HL-60 (cell line): Measurements from ENCODE around the gene PRDM11.

Source experiments
- CTCF ChIP-seq: IDR thresholded peaks from one replicate; pipeline ENCODE4 v1.5.1; 2011; ENCODE audit warnings: low read length, control low read depth, inconsistent platforms; ENCODE audit not compliant: insufficient read depth
- GABPA ChIP-seq: IDR thresholded peaks from 2 replicates; pipeline ENCODE4 v1.6.1; 2012; ENCODE audit warnings: low read depth
- POLR2AphosphoS5 ChIP-seq: IDR thresholded peaks from 2 replicates; pipeline ENCODE4 v1.6.1; 2012; ENCODE audit warnings: low read depth
- SPI1 ChIP-seq: IDR thresholded peaks from 2 replicates; pipeline ENCODE4 v1.6.1; 2012; ENCODE audit warnings: low read depth, mild to moderate bottlenecking, borderline replicate concordance
- TF ChIP-seq, protein P1 (sequence below): IDR thresholded peaks from 2 replicates; pipeline ENCODE4 v1.6.1; 2012; ENCODE audit warnings: low read depth; ENCODE audit not compliant: insufficient replicate concordance

DNA sequence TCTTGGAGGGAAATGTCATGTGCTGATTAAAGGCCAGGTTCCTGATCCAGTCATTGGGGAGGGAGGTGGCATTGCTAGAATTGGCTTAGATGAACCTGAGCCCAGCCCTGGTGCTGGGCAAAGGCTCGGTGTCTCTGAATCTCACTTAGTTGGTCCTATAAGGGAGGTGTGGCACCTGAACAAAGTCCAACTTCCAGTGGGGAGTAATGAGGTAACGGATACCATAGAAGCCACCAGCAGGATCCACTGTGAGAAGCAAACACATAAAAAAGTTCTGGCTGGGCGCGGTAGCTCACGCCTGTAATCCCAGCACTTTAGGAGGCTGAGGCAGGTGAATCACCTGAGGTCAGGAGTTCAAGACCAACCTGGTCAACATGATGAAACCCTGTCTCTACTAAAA lies 26.6 kb downstream of the PRDM11 start:
- TF ChIP-seq CTCF (no peak), POLR2AphosphoS5 (no peak), GABPA (no peak), SPI1 (no peak)
- TF ChIP-seq, protein P1, sequence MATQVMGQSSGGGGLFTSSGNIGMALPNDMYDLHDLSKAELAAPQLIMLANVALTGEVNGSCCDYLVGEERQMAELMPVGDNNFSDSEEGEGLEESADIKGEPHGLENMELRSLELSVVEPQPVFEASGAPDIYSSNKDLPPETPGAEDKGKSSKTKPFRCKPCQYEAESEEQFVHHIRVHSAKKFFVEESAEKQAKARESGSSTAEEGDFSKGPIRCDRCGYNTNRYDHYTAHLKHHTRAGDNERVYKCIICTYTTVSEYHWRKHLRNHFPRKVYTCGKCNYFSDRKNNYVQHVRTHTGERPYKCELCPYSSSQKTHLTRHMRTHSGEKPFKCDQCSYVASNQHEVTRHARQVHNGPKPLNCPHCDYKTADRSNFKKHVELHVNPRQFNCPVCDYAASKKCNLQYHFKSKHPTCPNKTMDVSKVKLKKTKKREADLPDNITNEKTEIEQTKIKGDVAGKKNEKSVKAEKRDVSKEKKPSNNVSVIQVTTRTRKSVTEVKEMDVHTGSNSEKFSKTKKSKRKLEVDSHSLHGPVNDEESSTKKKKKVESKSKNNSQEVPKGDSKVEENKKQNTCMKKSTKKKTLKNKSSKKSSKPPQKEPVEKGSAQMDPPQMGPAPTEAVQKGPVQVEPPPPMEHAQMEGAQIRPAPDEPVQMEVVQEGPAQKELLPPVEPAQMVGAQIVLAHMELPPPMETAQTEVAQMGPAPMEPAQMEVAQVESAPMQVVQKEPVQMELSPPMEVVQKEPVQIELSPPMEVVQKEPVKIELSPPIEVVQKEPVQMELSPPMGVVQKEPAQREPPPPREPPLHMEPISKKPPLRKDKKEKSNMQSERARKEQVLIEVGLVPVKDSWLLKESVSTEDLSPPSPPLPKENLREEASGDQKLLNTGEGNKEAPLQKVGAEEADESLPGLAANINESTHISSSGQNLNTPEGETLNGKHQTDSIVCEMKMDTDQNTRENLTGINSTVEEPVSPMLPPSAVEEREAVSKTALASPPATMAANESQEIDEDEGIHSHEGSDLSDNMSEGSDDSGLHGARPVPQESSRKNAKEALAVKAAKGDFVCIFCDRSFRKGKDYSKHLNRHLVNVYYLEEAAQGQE: no peak
